Neutrophil (primary cell): Measurements from ENCODE around the gene IGFL1.
"Not testable (repeated sequence)": the region's sequence is repeated elsewhere in the genome, so short reads cannot be mapped to it uniquely, and the experiment has no call there.

Experiments used
- H3K27ac ChIP-seq: fragments of 200-600 bp; sonication (generic); 2 replicates; pipeline ENCODE4 v1.5.1; 2016; ENCODE audit warnings: mild to moderate bottlenecking, moderate library complexity
- H3K27me3 ChIP-seq: fragments of 200-600 bp; sonication (generic); 2 replicates; pipeline ENCODE4 v1.6.0; 2016; ENCODE audit warnings: mild to moderate bottlenecking
- H3K36me3 ChIP-seq: fragments of 200-600 bp; sonication (generic); 2 replicates; pipeline ENCODE4 v1.5.1; 2017
- H3K4me1 ChIP-seq, 2 experiments: fragments of 200-600 bp in 1 of 2; sonication (generic) in 1 of 2; 1 replicate in 1 of 2; 2 replicates in 1 of 2; pipeline versions ENCODE4 v1.5.1 to v1.6.1; 2013 to 2016; ENCODE audit warnings: low read depth in 1 of 2, low read length in 1 of 2, mild to moderate bottlenecking in 1 of 2, moderate library complexity in 1 of 2; ENCODE audit not compliant: control insufficient read depth in 1 of 2, insufficient read depth in 1 of 2
- H3K4me3 ChIP-seq, 2 experiments: fragments of 200-600 bp in 1 of 2; sonication (generic) in 1 of 2; 1 replicate in 1 of 2; 2 replicates in 1 of 2; pipeline ENCODE4 v1.5.1; 2013 to 2016; ENCODE audit warnings: low read depth in 1 of 2, low read length in 1 of 2, mild to moderate bottlenecking in 1 of 2, moderate library complexity in 1 of 2
- H3K9me3 ChIP-seq: fragments of 200-600 bp; sonication (generic); 2 replicates; pipeline ENCODE4 v1.5.1; 2016
- CTCF ChIP-seq: fragments of 200-600 bp; sonication (generic); IDR thresholded peaks from 2 replicates; pipeline ENCODE4 v1.5.1; 2016; ENCODE audit warnings: antibody characterized with exemption

Gene IGFL1

GRCh38 chr19:46229442-46229841 is at the start of gene IGFL1:
Gene IGFL1, plus strand, starts transcription at chr19:46229742. Its CDS starts 33 bp downstream, at chr19:46229775.
- no peak within 1 kb of the TSS for H3K27ac ChIP-seq
- H3K9me3 ChIP-seq: no peaks in the 10 kb centered on the region
- H3K27me3 ChIP-seq: peaks cover 43% of the 10 kb centered on the region
- H3K4me3 ChIP-seq: no peak within 1 kb of the TSS
- no peaks in the 10 kb centered on the region for H3K36me3 ChIP-seq
- no peaks in the 10 kb centered on the region for H3K4me1 ChIP-seq
- no peak for TF ChIP-seq CTCF

- Histone ChIP-seq H3K9me3 (no peaks in the 10 kb centered on the region), H3K4me1 (no peaks in the 10 kb centered on the region), H3K27ac (no peak overlapping the region), H3K27me3 (peaks cover 53% of the 10 kb centered on the region), H3K36me3 (no peaks in the 10 kb centered on the region), H3K4me3 (no peak overlapping the region)
- TF ChIP-seq CTCF: no peak
Measured at GRCh38 chr19:46180701-46181387, 48.7 kb upstream of the IGFL1 start.

GRCh38 chr19:46181388-46181779 is 48.2 kb upstream of the IGFL1 start:
- no peaks in the 10 kb centered on the region for H3K4me1 ChIP-seq
- no peak overlapping the region for H3K4me3 ChIP-seq
- no peaks in the 10 kb centered on the region for H3K9me3 ChIP-seq
- H3K27me3 ChIP-seq: peaks cover 59% of the 10 kb centered on the region
- H3K36me3 ChIP-seq: no peaks in the 10 kb centered on the region
- TF ChIP-seq CTCF: no peak
- no peak overlapping the region for H3K27ac ChIP-seq

- no peaks in the 10 kb centered on the region for H3K4me1 ChIP-seq
- no peak overlapping the region for H3K4me3 ChIP-seq
- no peak for TF ChIP-seq CTCF
- no peaks in the 10 kb centered on the region for H3K36me3 ChIP-seq
- peaks cover 53% of the 10 kb centered on the region for H3K27me3 ChIP-seq
- H3K9me3 ChIP-seq: no peaks in the 10 kb centered on the region
- H3K27ac ChIP-seq: no peak overlapping the region
Measured at GRCh38 chr19:46182476-46182875, 47.1 kb upstream of the IGFL1 start.

- H3K9me3 ChIP-seq, H3K4me3 ChIP-seq, H3K27ac ChIP-seq, H3K4me1 ChIP-seq, H3K36me3 ChIP-seq: not testable (repeated sequence)
- peaks cover 67% of the 10 kb centered on the region for H3K27me3 ChIP-seq
Measured at GRCh38 chr19:46184775-46185710, 44.5 kb upstream of the IGFL1 start.
